Measurements from ENCODE around the gene STAT4.
"Not testable (repeated sequence)": the region's sequence is repeated elsewhere in the genome, so short reads cannot be mapped to it uniquely, and the experiment has no call there.

STAT4 gene

DNA sequence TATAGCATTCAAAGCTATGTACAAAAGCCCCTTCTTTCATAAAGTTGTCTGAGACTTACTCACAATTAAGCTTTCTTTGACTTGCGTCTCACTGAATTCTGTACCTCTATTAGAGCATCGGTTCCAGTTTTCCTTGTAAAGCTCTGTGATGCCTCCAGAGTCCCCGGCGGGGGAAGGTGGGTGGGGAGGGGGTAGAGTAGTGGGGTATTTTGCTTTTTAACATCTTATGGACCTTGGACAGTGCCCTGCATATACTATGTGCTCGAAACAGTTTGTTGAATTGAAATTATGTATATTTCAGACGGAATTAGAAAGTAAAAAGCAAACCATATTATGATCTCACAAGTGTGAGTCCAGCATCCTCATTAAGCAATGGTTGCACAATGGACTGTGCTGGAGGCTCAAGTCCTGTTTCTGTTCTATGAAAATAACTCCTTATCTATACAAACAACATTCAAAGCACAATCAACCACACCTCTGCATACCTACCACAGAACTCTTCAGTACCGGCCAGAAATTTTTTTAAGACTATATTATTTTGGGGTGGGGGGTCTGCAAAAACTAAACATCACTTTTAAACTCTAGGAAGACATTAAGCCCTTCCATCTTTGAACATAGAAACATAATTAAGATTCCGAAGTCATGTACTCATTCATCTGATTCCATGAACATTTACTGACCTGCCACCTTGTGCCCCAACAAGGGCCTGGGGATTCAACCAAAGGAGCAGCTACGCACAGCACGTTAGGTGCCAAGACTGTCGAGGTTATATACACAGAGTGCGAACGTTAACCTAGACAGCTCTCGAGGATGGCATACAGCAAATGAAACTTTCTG is 137.7 kb downstream of the STAT4 start:
- DNase-seq = no peak

DNA sequence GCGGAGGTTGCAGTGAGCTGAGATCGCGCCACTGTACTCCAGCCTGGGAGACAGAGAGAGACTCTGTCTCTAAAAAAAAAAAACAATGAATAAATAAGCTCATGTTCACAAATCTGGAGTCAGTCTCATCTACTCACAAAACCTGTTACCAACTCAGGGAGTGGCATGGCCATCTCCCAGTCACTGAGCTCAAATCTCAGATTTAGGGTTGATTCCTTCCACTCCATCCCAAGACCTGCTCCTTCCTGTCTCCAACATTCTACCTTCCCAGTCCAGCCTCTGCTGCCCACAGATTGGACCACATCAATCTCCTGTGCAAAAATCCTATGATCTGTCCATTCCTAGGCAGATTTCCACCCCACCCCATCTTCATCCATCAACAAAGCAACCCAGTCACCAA is 138.4 kb downstream of the STAT4 start:
- DNase-seq = no peak

DNA sequence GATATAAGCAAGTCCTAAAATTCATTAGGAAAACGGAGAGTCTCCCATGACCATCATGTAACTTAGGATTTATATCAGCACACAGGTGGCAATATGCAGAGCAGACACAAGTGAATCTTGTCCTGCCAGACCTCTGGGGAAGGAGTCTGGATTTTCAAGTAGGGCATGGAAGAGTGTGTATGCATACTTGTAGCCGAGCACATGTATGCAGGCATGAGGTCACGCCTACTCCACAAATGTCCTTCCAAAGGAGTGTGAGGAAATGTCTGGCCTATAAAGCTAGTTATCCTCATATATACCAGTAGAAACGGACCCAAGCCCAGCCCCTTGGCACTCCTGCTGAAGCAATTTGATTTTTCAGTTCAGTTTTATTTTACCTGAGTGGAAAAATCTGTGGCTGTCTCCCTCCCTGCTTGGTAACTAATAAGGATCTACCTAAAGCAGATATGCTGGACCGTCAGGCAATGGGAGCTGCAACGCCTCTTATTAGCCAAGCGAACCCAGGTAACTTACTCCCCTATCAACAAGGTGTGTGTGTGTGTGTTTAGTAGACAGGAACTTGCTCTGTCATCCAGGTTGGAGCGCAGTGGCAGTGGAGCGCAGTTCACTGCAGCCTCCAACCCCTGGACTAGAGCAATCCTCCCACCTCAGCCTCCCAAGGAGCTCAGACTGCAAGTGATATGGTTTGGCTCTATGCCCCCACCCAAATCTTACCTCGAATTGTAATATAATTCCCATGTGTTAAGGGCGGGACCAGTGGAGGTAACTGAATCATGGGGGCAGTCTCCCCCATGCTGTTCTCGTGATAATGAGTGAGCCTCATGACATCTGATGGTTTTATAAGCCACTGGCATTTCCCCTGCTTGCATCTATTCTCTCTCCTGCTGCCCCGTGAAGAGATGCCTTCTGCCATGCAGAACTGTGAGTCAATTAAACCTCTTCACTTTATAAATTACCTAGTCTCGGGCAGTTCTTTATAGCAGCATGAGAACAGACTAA is 139.6 kb downstream of the STAT4 start:
- no peak for DNase-seq

DNA sequence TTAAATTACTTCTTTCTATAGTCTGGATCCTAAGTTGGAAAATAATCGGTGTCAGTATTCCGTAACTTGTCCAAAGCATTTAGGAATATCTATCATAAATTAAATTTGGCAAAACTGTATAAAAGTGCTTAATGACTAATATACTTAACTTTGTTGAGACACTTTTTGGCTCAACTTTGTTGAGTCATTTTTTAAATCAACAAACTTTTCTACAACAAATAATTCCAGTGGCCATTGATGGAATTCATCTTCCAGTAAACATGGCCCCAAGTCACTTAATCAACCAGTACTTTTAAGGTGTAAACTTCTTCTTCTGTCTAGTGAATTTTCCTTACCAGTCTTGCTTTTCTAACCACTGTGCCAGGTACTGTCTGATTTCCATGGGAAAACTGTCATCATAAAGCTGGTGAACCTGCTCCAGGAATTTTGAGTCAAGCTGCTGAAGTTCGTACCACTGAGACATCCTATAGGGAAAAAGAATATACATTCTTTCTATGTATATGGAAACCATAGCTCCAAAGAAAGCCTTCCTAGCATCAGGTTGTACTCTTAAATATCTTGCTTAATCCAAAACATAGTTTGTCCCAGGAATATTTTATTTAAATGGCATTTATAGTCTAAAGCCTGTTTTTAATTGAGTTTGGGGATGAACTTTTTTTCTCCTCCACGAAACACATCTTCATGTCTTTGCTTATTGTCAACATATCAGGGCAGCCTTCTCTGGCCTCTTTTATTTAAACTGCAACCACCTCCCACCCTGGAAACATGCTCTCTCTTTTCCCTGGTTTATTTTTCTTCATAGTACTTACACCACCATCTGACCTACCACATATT is 141.0 kb downstream of the STAT4 start:
- DNase-seq = no peak

DNA sequence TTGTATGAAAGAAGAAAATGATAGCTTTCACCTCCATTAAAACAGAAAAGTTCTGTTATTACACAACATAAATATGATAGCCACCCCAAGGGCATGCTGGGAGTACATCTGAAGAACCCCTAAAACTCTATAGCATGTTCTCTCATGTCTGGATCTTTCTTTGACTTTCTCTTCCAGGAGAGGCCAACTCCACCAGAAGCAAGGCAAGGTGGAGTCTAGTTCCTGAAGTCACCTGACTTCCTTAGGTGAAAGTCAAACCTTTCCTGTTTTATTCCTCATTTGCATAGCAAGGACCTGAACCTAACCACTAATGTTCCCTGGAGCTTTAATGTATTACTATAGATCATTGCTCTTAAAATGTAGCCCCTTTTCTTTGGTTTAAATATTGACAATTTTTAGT is 142.5 kb downstream of the STAT4 start:
- DNase-seq = no peak

DNA sequence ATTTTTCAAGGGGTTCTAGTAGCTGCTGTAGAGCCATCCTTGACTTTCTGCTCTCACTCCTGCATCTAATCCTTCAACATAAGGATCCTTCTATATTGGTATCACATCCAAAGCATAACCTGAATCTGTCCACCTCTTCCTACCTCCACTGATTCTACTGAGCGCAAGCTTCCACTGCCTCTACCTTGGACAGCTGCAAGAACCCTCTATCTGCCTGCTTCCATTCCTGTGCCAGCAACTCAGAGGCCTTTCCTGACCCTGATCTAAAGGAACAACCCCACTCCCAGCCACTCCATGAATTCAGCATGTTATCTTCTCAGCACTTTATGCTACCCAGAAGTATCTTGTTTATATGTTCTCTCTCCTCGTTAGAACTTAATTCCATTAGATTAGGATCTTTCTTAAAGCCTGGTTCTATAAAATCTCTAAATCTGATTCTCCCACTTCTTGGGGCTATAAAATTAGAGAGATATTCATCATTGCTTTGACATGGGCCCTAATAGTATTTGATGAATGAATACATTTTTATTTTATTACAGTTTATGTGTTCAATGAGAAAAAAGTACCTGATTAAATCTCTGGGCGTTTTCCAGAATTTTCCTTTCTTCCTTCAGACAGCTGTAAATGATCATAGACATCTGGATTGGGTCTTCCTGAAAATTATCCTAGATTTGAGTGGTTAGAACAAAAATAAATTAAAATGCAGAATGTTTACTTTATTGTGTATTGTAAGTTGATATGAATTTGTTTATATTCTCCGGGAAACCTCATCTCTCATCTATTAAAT is 143.6 kb downstream of the STAT4 start:
- DNase-seq = no peak

DNA sequence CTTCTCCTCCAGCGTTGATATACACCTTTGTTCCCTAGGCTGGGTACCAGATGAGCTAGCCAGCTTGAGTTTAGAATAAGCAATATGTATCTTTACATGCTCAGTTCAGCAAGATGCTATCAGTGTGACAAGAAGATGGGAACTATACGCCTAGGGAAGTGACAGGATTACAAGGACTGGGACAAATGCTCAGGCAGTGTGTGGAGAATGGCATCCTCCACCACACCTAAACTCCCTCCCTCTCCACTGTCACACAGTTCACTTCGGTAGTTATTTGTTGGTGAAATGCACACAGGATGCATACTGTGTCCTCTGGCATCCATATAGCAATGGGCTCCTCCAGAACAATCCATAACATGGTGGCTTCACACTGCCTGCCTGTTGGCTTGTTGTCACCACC is 144.5 kb downstream of the STAT4 start:
- DNase-seq = no peak

DNA sequence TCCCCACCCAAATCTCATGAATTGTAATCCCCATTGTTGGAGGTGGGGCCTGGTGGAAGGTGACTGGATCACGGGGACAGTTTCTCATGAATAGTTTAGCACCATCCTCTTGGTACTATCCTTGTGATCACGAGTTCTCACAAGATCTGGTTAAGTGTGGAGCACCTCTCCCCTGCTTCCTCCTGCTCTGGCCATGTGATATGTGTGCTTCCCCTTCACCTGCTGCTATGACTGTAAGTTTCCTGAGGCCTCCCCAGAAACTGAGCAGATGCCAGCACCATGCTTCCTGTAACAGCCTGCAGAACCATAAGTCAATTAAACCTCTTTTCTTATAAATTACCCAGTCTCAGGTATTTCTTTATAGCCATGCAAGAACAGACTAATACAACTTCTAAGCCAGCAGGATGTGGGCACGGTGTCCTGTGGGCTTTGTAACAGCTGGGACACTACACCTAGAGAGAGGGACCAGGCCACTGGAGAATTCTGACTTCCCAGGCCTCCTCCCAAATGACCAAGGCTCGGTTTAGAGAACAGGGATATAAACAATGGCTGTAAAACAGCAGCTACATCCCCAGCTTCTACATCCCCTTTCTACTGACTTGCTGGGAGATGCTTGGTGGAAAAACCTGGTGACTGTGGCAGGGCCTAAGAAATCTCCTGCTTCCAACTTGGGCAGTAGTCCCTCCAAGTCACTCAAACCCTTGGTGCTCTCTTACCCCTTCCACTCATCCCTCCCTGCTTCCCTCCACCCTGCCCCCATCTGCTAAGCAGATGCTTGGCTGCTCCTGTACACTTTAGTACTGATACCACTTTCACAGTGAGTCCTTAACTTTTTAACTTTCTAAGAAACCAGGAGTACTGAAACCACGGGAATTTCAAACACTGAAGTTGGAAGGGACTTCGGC is 147.1 kb downstream of the STAT4 start:
- DNase-seq = no peak

DNA sequence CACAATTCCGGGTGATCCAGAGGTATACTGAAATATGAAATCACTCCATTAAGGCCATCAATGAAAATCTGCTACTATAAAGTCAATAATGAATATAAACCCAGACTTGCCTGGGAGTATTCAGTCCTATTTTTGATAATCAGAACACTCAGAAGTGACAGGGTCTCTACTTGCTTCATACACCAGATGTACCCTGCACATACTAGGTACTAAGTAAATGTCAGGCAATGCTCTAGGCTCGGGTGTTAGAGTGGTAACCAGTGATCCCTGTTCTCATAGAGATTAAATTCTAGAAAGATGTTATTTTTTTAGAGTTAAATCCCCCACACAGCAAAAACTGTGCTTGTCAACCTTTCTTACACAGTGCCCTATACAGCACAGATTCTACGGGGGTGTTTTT is 149.2 kb downstream of the STAT4 start:
- no peak for DNase-seq

DNA sequence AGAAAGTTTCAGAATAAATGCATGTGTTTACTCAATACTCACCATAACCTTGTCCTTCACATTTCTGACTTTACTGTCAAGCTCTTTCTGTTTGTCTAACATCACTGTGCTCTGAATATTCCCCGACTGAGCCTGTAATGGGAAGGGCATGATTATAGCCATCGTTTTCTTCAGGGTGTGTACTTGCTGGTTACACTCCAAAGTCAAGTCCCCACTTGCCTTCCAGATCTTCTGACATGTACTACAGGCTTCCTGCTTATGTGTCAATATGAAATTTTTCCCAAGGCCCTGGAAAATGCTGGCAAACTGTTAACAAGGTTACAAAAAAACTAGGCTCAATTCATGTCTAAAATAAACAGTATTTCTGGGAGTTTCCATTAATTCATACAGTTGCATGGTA is 149.8 kb downstream of the STAT4 start:
- DNase-seq = no peak

DNA sequence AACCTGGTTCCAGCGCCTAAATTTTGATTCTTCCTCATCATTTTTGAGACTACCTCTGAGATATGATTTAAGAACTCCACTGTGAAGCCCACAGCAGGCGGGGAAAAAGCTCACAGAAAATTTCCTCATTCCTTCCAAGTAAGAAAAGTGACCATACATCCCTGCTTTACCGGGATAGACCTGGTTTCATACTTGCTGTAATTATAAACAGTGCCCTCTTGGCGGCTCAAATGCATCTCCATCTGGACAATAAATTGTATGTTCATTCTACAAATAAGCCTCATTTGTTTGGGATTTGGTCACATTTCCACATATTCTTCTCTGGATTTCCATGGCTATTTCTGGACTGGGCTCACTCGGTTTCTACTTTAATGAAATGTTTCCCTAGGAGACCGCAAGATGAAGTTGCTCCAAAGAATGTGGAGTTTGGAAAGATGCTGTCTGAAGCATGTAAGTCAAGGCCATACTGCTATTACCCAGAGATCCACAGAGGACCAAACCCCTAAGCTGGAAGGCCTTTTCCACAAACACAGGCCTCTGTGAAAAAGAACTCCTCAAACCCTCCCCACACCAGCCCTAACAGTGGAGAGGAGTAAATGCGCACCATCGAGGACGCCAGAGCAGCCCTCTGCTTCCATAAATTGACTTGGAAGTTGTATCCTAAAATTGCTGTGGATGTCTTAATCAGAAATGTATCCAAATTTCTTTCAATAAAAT is 150.7 kb downstream of the STAT4 start:
- no peak for DNase-seq

DNA sequence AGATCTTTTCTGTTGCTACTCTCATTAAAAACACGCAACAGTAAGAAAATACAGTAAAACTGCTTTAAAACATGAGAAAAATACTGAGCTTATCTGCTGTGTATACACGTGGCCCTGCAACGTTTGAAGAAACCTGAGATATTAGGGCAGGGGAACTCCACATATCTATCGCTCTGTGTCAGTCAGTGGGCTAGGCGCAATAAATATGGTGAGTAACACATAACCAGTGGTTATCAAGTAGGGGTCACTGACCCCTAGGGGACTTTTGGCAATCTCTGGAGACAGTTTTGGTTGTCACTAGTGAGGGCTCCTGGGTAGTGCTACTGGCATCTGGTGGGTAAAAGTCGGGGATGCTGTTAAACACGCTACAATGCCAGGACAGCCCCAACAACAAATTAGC is 151.7 kb downstream of the STAT4 start:
- DNase-seq = no peak

DNA sequence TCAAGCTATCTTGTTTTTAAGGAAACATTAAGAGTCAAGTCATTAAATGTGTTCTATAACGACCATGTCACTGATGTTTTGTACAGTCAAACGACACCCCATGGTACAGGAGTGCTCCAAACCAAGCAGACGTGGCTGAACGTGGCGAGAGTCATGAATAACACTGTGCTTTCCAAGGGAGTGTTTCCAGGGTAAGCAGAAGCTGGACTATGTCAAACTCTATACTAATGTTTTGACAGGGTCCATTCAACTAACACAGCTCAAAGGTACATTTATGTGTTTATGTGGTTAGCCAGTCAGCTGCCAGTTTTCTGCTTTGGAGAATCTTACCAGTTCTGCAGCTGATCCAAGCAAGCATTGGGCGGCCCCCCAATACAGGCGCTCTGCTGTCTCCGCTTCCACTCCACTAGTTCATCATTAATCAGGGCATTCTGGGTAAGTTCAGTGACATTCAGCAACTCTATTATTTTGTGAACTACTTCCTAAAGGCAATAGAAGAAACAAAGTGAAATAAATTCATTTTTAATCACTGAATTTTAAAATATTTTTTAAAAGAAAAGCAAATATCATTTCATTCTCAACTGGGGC is 153.2 kb downstream of the STAT4 start:
- DNase-seq = no peak

DNA sequence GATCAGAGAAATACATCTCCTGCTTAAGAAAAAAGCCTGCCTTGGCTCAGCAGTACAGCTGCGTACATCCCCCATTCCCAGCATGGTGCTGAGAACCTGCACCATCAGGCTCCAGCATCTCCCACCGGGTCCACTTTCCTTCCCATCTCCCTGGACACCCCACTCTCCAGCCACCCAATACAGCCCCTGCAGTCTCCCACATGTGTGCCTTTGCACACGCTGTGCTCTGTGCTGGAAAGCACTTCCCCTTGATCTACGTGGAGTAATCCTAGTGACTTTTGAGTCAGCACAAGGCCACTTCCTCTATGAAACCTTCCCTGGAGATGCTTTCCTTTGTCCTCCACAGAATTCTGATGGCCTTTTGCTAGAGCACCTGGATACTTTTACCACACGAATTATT is 153.8 kb downstream of the STAT4 start:
- DNase-seq = no peak

DNA sequence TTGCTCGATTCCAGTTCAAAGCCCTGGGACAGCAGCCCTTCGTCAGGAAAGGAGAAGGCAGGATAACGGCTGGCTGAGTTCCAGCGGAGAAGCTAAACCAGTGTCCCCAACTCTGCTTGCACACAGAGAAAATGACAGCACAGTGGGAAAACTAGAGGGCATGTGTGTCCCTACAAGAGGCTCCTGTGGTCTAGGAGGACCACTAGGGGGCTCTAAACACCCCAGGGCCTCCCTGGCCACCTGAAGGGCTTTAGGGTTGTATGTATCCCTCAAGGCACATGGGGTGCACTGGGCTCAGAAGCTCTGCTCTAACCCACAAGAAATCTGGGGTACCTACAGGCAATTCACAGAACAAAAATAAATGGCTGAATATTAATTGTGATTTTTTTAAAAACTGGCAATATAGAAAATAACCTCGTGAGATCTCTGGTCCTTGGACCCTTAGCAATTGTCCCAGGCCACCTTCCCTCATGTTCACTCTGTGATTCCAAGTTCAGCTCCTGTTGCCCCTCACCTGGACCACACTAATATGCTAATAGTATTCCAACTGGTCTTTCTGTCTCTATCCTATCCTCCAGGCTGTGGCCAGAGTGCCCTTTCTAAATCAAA is 154.4 kb downstream of the STAT4 start:
- peak; percentile 14 for DNase-seq

DNA sequence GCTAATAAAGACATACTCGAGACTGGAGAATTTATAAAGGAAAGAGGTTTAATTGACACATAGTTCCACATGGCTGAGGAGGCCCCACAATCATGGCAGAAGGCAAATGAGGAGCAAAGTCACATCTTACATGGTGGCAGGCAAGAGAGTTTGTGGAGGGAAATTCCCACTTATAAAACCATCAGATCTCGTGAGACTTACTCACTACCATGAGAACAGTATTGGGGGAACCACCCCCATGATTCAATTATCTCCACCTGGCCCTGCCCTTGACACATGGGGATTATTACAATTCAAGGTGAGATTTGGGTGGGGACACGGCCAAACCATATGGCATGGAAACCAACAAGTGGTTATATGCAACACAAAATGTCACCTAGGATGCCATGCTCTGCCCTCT is 155.5 kb downstream of the STAT4 start:
- DNase-seq = not testable (repeated sequence)

DNA sequence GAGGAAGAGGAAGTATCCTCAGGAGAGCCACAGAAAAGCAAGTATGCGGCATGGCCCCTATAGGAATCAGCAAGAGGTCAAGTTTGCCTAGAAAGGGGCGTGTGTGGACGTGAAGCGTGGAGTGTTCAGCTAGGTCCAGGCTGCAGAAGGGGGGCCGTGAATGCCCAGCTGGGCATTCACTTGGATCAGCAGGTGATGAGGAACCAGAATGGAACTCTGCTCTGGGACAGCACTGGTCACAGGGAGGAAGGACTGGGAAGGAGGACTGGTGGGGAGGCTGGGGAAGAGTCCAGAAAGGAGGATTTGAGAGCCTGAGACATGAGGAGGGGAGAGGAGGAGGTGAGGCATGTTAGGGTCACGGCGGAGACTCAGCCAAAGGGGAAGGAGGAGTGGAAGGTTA is 156.6 kb downstream of the STAT4 start:
- DNase-seq = no peak

DNA sequence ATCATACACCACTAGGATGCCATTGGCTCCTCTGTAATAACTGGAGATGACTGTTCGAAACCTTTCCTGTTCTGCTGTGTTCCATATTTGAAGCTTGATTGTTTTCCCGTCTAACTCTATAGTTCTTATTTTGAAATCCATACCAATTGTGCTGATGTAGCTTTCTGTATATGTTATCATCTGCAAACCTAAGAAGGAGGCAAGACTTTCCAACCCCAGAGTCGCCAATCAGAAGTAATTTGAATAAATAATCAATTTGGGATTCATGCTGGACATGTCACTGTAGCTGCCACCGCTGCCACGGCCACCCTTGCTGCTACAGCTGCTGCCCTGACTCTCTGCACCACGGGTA is 157.5 kb downstream of the STAT4 start:
- no peak for DNase-seq

DNA sequence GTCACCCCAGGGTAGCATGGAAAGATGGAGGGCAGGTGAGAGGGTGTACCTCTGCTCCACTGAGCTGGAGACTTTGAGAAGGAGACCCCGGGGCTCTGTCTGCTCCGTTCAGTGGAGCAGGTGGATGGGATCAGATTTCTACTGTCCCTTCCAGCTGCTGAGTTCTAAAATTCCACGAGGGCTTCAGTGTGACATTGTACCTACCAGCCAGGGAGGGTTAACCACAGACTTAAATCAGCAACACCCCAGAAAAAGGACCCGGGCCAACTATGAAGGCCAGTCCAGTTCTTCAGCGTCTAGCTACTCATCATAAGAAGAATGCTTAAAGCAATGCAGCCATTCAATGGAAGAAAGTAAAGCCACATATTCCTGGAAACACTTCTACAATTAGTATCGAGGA is 160.7 kb downstream of the STAT4 start:
- no peak for DNase-seq

DNA sequence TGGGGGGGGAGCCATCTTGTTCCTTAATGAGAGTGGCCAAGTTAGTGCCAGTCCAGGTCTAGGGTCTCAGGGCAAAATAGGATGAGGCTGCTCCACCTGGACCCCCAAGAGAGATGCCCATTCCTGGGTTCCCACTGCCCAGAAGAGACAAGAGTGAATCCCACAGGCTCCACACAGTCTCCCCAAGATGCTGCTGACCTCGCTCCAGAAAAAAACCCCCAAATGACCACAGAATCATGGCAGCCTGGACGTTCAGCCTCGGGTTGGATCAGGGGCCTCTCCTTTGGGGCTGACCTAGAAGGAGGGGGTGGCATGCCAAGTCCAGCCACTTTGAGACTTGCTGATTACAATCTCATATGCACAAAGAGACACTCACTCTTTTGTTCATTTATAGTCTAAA is 161.9 kb downstream of the STAT4 start:
- no peak for DNase-seq

All from effector CD4-positive, alpha-beta T cell (primary cell).